ENCODE measurements around the gene ANKH.

Gene ANKH

DNA sequence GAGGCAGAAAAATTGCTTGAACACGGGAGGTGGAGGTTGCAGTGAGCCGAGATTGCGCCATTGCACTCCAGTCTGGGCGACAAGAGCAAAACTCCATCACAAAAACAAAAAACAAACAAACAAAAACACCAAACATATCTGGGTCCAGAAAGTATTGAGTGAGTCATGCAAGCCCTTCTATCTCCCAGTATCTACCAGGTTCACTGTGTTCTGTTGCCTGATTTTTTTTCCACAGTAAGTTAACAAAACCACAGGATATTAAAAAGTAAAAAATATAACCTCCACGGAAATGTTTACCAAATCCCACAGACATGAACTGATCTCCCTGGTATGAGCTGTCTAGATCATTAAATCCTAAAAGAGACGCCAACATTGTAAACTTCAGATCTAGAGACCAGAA lies 94.4 kb downstream of the ANKH start:
- TF ChIP-seq, protein P1, sequence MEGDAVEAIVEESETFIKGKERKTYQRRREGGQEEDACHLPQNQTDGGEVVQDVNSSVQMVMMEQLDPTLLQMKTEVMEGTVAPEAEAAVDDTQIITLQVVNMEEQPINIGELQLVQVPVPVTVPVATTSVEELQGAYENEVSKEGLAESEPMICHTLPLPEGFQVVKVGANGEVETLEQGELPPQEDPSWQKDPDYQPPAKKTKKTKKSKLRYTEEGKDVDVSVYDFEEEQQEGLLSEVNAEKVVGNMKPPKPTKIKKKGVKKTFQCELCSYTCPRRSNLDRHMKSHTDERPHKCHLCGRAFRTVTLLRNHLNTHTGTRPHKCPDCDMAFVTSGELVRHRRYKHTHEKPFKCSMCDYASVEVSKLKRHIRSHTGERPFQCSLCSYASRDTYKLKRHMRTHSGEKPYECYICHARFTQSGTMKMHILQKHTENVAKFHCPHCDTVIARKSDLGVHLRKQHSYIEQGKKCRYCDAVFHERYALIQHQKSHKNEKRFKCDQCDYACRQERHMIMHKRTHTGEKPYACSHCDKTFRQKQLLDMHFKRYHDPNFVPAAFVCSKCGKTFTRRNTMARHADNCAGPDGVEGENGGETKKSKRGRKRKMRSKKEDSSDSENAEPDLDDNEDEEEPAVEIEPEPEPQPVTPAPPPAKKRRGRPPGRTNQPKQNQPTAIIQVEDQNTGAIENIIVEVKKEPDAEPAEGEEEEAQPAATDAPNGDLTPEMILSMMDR (conservative IDR thresholded peaks at IDR 0.05; ENCODE audit: low read length), result no peak
- no peak for DNase-seq (ENCODE audit: low read depth)
- no peak overlapping the region for H3K4me3 ChIP-seq (ENCODE audit: low read length)

DNA sequence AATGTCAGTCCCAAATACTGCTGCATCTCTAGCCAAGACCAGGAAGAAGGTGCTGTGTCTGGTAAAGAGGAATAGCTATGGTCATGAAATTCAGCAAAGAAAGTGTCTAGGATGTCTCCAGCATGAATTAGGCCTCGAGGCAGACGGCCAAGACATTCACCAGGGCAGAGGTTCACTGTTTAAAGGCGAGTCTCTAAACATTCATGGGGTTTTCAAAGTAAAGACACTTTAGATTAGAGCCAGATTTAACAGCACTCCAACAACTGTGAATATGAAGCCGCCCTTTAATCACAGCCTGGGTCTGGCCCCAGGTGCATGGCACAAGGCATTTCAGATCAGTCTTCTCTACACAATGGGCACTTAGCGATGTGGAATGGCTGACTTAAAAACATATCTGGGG lies 95.0 kb downstream of the ANKH start:
- no peak overlapping the region for H3K4me3 ChIP-seq (ENCODE audit: low read length)
- TF ChIP-seq, protein P1 (conservative IDR thresholded peaks at IDR 0.05; ENCODE audit: low read length), result no peak
- no peak for DNase-seq (ENCODE audit: low read depth)

DNA sequence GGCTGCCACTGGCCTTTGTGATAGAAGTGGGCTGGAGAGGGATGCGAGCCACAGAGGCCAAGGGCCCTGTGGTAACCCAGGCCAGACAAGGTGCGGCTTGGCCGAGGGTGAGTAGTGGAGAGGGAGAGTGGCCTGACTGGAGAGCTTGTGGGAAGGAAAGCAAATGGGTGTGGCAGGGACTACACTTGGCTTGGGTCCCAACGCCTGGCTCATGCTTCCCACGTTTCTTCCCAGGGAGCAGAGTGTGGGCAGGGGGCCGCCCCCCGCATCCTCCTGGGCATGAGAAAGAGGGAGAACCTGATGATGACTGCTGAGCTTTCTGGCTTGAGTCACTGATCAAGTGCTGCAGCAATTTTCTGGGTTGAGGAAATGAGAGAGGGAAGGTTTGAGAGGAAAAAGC lies 95.7 kb downstream of the ANKH start:
- TF ChIP-seq, protein P1 (conservative IDR thresholded peaks at IDR 0.05; ENCODE audit: low read length), result no peak
- peak; percentile 18 for DNase-seq (ENCODE audit: low read depth)
- no peak overlapping the region for H3K4me3 ChIP-seq (ENCODE audit: low read length)

DNA sequence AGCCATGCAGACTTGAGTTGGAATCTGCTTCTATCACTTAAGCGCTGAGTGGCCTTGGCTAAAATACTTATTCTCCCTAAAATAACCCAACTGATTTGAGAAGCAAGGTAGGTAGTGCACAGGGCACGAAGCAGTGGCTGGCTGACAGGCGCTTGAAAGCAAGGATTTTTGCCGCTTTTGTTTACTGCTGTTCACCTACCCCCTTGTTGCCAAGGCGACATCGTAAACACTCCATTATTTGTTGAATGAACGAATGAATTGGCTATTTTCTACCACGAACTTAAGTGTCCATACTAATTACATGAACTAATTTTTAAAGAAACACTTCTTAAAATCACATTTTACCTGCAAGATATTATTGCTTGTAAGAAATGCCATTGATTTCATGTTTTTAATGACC lies 98.0 kb downstream of the ANKH start:
- TF ChIP-seq, protein P1 (conservative IDR thresholded peaks at IDR 0.05; ENCODE audit: low read length), result no peak
- H3K4me3 ChIP-seq (ENCODE audit: low read length), result no peak overlapping the region
- DNase-seq (ENCODE audit: low read depth), result no peak

DNA sequence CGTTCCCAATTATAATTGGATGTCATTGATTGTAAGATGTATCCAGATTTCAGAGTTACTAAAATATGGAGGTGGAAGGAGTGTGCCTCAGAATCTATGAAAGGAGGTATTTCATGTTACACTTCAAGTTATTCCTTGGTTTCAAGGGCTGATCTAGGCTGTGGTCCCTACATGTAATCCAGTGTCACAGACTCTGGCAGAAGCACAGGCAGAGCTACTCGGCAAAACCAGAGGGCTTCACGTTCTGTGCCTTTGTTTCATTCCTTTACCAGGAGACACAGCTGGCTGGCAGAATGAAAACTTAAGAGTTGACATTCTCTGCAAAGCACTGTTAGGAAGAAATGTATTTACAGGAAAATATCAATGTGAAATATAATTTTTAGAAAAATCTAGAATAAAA lies 99.6 kb downstream of the ANKH start:
- no peak for DNase-seq (ENCODE audit: low read depth)
- TF ChIP-seq, protein P1 (conservative IDR thresholded peaks at IDR 0.05; ENCODE audit: low read length), result no peak
- H3K4me3 ChIP-seq (ENCODE audit: low read length), result no peak overlapping the region

DNA sequence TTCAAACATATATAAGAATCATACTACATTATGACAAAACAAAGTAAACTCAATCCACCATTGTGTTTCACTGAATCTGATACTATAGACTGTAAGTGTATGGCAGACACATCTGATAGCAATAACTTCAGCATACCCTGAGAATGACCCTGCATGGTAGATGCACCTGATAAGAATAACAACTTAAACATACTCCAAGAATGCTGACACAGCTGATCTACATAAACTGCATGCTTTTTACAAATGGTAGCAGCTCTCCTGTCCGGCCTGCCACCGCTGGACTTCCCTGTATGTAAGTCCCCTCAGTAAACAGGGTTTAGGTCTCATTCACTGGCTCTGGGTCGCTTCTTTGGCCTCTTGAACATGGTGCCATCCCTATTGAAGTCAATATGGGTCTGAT lies 100.4 kb downstream of the ANKH start:
- TF ChIP-seq, protein P1 (conservative IDR thresholded peaks at IDR 0.05; ENCODE audit: low read length), result no peak
- no peak overlapping the region for H3K4me3 ChIP-seq (ENCODE audit: low read length)
- DNase-seq (ENCODE audit: low read depth), result no peak

DNA sequence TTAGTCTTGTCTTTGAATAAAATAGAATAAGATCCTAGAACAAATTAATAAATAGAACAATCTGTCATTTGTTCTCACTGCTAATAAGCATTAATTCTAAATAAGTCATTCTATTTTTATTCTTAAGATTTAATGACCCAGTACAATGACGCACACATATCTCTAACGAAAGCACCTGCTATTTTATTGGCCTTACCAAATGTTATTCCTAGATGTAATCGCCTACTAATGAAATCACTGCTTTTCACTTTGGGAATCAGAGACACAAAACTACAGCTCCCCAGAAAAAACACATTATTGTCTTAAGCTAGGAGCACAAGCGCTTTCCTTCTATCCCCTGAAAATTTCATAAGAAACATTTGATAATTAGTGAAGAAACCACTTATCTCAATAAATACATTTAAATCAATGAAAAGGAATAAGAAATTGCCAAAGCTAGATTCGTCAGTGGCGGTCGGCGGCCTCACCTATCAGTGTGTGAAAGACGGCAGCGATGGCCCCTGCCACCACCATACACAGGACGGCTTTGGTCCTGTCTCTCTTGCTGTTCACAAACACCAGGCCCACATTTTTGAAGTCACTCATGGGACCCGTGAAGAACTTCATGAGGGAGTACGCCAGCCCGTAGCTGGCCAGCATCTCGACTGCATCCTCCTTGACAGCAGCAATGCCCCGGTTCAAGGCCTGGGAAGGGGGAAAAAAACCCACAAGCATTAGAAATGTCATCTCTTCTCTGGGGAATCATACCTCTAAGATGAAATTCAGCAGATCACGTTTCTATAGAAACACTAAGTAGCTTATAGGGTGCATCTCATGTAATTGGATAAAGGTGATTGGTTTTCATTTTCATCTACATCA lies 102.8 kb downstream of the ANKH start:
- no peak overlapping the region for H3K4me3 ChIP-seq (ENCODE audit: low read length)
- DNase-seq (ENCODE audit: low read depth), result no peak
- TF ChIP-seq, protein P1 (conservative IDR thresholded peaks at IDR 0.05; ENCODE audit: low read length), result no peak

Measured in AG10803 (cell line).